ENCODE results near the gene ARMC5.

DNA sequence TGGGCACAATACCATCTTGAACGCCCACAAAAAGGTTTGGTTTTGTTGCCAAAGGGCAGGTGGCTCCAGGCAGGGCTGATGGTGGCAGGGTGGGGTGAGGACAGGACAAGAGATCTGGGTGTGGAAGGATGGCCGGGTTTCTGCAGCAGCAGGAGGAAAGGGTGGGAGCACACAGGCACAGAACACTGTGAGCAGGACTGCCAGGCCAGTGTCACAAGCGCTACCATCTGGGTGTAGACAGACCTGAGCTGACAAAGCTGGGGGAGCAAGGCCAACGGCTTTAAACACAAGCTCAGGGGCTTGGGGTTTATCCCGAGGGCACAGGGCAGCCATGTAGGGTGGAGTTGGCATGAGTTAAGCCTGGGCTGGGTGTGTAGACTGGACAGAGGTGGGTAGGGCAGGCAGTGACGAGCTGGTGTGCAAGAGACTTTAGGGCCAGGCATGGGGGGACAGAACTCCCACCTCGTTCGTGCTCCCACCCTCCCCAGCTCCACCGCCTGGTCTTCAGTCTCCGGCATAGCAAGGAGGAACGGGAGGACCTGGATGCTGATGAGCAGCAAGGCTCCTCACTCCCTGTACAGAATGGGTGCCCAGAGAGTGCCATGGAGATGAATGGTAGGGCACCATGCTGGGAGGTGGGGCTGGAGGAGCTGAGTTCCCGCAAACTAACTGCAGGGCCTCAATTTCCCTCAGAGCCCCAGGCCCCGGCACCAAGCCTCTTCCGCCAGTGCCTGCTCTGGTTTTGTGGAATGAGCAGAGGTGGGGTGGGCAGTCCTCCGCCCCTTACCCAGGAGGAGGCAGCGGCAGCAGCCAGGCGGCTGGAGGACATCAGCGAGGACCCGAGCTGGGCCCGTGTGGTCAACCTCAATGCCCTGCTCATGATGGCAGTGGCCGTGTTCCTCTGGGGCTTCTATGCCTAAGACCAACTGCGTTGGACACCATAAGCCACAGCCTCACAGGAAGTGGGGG is 30.6 kb downstream of the ARMC5 start:
- no peak for TF ChIP-seq EZH2 (optimal IDR thresholded peaks at IDR 0.05; ENCODE audit: low read depth, low read length)
- TF ChIP-seq, protein P1, sequence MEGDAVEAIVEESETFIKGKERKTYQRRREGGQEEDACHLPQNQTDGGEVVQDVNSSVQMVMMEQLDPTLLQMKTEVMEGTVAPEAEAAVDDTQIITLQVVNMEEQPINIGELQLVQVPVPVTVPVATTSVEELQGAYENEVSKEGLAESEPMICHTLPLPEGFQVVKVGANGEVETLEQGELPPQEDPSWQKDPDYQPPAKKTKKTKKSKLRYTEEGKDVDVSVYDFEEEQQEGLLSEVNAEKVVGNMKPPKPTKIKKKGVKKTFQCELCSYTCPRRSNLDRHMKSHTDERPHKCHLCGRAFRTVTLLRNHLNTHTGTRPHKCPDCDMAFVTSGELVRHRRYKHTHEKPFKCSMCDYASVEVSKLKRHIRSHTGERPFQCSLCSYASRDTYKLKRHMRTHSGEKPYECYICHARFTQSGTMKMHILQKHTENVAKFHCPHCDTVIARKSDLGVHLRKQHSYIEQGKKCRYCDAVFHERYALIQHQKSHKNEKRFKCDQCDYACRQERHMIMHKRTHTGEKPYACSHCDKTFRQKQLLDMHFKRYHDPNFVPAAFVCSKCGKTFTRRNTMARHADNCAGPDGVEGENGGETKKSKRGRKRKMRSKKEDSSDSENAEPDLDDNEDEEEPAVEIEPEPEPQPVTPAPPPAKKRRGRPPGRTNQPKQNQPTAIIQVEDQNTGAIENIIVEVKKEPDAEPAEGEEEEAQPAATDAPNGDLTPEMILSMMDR (IDR thresholded peaks at IDR 0.05; ENCODE audit: low read length), result no peak
- no peak for TF ChIP-seq EZH2phosphoT487 (IDR thresholded peaks at IDR 0.05; ENCODE audit: low read length)
